ENCODE results near the gene SCAMP4. TPM values are rescaled to one million over a fixed set of nuclear protein-coding genes. Genes with fewer than 3 reads are reported as not detected.

SCAMP4 gene
- total and polyA plus RNA-seq, 9 of the 15 experiments (the other 6 are each of a cell fraction or from before 2014, with no cell fraction given), result 0.81 to 45.9 (median 12.8) TPM

GRCh38 chr19:1855828-1856255 lies 49.4 kb upstream of the SCAMP4 start (continued):
- peak; percentile 5; the same call in 1 of the 2 replicates for TF ChIP-seq MYC (IDR thresholded peaks at IDR 0.05; ENCODE audit: low read depth, low read length)
- peak; percentile 63; the same call in 1 of the 2 replicates for TF ChIP-seq MYC (CRISPR knock-in tag; IDR thresholded peaks at IDR 0.05; ENCODE audit: borderline replicate concordance, low read depth)
- TF ChIP-seq RBFOX2 (IDR thresholded peaks at IDR 0.05; ENCODE audit: low read depth, low read length), result peak; percentile 65
- TF ChIP-seq YY1 (IDR thresholded peaks at IDR 0.05; ENCODE audit: borderline replicate concordance in 1 of 3, control insufficient read depth in 1 of 3, extremely low read depth in 1 of 3, insufficient read depth in 3 of 3, insufficient read length in 1 of 3, insufficient replicate concordance in 2 of 3, low read depth in 1 of 3, low read length in 2 of 3), result no peak
- no peak for TF ChIP-seq IRF2 (CRISPR knock-in tag; IDR thresholded peaks at IDR 0.05)
- TF ChIP-seq MCM5 (IDR thresholded peaks at IDR 0.05; ENCODE audit: low read depth), result no peak
- no peak for TF ChIP-seq RUNX1 (IDR thresholded peaks at IDR 0.05; ENCODE audit: low read depth)
- TF ChIP-seq TEAD4 (IDR thresholded peaks at IDR 0.05; ENCODE audit: low read length), result no peak
- TF ChIP-seq TEAD4 (CRISPR knock-in tag; IDR thresholded peaks at IDR 0.05; ENCODE audit: borderline replicate concordance), result no peak
- no peak for TF ChIP-seq POLR2B (IDR thresholded peaks at IDR 0.05; ENCODE audit: low read depth, partially characterized antibody)
- TF ChIP-seq ATF1 (CRISPR knock-in tag; IDR thresholded peaks at IDR 0.05), result no peak
- TF ChIP-seq ATF1 (tag; IDR thresholded peaks at IDR 0.05), result no peak
- TF ChIP-seq ZNF124 (CRISPR knock-in tag; IDR thresholded peaks at IDR 0.05), result no peak
- 0 out of 2 replicates have a peak, but pooled peaks have one; percentile 8 for TF ChIP-seq GATAD2A (IDR thresholded peaks at IDR 0.05)
- no peak for TF ChIP-seq ARID2 (IDR thresholded peaks at IDR 0.05)
- 0 out of 4 replicates have a peak, but pooled peaks of 1 of the 2 experiments have one; percentile 14 for TF ChIP-seq MAZ (CRISPR knock-in tag; conservative IDR thresholded peaks at IDR 0.05 in 1 of 2, IDR thresholded peaks at IDR 0.05 in 1 of 2)
- TF ChIP-seq GTF2E2 (tag; IDR thresholded peaks at IDR 0.05), result no peak
- TF ChIP-seq CHD1 (IDR thresholded peaks at IDR 0.05; ENCODE audit: low read length), result no peak
- TF ChIP-seq MED1 (CRISPR knock-in tag; IDR thresholded peaks at IDR 0.05; ENCODE audit: borderline replicate concordance), result no peak
- no peak for TF ChIP-seq ZBTB12 (CRISPR knock-in tag; IDR thresholded peaks at IDR 0.05)
- no peak for TF ChIP-seq RBM14 (IDR thresholded peaks at IDR 0.05; ENCODE audit: borderline replicate concordance, insufficient read depth, low read depth, low read length)
- no peak for TF ChIP-seq ZNF785 (CRISPR knock-in tag; IDR thresholded peaks at IDR 0.05)
- no peak for TF ChIP-seq SP2 (IDR thresholded peaks at IDR 0.05; ENCODE audit: extremely low read depth, low read depth, low read length, poor library complexity, severe bottlenecking)
- no peak for TF ChIP-seq PATZ1 (CRISPR knock-in tag; IDR thresholded peaks at IDR 0.05; ENCODE audit: borderline replicate concordance)
- 0 out of 4 replicates have a peak, but pooled peaks of 1 of the 2 experiments have one; percentile 1 for TF ChIP-seq SIN3A (IDR thresholded peaks at IDR 0.05; ENCODE audit: borderline replicate concordance in 2 of 2, control insufficient read depth in 1 of 2, low read depth in 2 of 2, low read length in 2 of 2)
- TF ChIP-seq PKNOX1 (IDR thresholded peaks at IDR 0.05), result no peak

All from K562 (cell line).